Loucy (cell line): ENCODE data around the gene TGFBI.

Experiments used
- EZH2phosphoT487 ChIP-seq: fragments of 200-600 bp; IDR thresholded peaks from 2 replicates; pipeline ENCODE4 v1.6.1; 2018; ENCODE audit warnings: antibody characterized with exemption, mild to moderate bottlenecking, moderate library complexity, borderline replicate concordance
- TF ChIP-seq, protein P1 (sequence below): fragments of 200-600 bp; sonication (generic); conservative IDR thresholded peaks from 2 replicates; pipeline ENCODE4 v1.5.1; 2014; ENCODE audit warnings: mild to moderate bottlenecking, antibody characterized with exemption, low read length

DNA sequence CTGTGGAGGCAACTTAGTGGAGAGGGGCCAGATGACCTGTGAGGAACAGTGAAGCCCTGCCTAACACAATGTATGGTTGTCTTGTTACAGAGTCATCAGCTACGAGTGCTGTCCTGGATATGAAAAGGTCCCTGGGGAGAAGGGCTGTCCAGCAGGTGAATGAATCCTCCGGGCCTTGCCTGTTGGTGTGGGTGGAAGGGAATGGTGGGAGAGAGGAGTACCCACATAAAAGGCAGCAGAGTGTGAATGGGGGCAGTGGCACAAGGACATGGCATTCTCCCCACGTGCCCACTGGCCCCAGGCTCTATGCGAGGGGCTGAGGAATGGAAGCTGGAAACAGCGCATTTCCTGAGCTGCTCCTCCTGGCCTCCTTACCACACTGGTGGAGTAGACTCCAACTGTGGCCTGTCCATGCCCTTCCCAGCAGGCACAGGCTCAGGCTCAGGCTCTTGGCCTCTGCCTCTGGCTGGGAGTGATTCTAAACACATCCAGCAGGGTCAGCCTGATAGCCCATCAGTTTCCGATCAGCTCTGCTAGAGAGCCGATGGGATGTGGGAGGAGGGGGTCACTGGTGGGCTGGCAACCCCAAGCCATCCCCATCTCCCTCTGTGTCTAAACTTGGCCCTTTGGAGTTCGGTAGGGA lies 15.3 kb downstream of the TGFBI start:
- TF ChIP-seq, protein P1, sequence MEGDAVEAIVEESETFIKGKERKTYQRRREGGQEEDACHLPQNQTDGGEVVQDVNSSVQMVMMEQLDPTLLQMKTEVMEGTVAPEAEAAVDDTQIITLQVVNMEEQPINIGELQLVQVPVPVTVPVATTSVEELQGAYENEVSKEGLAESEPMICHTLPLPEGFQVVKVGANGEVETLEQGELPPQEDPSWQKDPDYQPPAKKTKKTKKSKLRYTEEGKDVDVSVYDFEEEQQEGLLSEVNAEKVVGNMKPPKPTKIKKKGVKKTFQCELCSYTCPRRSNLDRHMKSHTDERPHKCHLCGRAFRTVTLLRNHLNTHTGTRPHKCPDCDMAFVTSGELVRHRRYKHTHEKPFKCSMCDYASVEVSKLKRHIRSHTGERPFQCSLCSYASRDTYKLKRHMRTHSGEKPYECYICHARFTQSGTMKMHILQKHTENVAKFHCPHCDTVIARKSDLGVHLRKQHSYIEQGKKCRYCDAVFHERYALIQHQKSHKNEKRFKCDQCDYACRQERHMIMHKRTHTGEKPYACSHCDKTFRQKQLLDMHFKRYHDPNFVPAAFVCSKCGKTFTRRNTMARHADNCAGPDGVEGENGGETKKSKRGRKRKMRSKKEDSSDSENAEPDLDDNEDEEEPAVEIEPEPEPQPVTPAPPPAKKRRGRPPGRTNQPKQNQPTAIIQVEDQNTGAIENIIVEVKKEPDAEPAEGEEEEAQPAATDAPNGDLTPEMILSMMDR = no peak
- no peak for TF ChIP-seq EZH2phosphoT487
